ENCODE data around the gene FAM117B.
"Not testable (repeated sequence)": the region's sequence is repeated elsewhere in the genome, so short reads cannot be mapped to it uniquely, and the experiment has no call there.

The FAM117B gene

DNA sequence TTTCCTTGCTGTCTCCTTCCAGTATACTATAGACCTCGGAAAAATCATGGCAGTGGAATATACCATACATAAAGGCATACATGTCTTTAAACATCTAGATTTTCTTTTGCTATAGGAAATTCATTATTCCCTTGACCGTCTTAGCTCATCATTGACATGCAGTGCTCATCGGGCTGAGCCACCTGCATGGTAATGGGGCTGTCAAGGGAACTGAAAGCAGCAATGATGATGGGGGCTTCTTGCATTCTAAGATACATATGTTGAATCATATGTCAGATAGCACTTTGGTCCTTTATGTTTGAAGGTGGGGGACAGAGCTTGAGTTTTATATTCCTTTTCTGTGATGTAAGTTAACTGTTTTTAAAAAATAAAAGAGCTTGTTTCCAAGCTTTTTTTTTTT is 130.2 kb downstream of the FAM117B start:
- no peak for DNase-seq

GRCh38 chr2:202765436-202765835 is 130.7 kb downstream of the FAM117B start:
- DNase-seq, result no peak

DNA sequence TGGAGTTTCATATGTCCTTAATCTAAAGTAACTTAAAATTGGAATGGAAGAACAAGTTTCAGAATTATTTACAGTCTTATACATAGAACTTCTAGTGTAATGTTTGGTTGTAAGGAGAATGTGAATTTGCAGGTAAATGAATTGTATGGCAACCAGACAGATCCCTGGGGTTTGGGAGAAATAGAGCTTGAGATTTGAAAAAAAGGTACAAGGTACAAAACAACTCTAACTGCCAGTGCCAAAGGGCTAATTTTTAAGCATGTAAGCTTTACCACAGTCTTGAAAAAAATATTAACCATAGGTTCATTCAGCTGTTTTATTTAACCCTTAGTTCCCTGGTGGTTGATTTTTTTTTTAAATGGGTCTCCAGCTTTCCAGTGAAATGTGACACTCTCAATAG is 133.5 kb downstream of the FAM117B start:
- no peak for DNase-seq

DNA sequence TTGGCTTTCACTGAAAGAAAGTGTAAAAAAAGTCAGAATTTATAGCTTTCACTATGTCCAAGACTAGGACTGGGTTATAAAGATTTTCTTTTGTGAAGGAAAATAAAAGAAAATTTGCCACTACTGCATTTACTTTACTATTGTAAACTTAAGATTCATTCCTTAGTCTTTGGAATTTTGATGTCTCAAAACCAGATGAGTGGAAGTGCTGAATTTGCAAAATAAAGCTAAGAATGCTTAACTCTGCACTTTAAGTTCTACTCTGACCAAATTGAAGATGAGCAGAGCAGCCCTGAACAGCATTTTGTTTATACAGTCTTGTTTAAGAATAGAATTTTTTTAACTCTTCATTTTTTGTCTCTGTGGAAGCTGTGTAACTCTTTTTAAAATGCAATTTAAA is 134.4 kb downstream of the FAM117B start:
- DNase-seq, result no peak

- no peak for DNase-seq
These were observed 136.6 kb downstream of the FAM117B start for GRCh38 chr2:202771336-202771735.

- no peak for DNase-seq
These were observed 137.1 kb downstream of the FAM117B start for GRCh38 chr2:202771741-202772460.

DNA sequence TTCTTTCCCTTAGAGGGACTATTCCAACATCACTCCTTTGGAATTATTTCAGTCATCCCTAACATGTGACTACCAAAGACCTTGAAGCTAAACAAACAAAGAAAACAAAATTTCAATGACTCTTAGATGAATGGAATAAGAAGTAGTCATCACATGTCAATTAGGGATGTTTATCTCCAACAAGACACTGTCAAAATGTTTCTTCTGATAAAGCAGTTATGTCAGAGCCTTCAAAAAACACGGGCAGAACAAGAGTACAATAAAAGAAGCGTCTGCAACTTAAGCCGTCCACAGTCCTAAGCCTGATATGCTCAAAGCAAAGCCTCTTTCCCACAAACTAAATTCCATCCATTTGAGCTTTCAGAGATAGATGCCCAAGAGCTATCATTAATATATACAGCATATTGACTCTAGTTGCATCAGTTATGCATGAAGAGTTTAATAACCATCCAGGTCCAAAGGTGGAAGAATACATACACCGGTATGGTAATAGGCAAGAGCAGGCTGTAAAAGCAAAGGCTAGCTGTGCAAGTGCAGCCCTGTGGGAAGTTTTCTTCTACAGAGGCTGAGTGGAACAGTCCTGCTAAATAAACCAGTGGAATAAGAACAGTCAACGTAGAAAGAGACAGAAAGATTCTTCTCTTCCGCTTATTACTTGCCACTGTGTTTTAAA is 138.7 kb downstream of the FAM117B start:
- DNase-seq, result no peak

GRCh38 chr2:202774104-202774503 is 139.3 kb downstream of the FAM117B start:
- DNase-seq, result no peak

DNA sequence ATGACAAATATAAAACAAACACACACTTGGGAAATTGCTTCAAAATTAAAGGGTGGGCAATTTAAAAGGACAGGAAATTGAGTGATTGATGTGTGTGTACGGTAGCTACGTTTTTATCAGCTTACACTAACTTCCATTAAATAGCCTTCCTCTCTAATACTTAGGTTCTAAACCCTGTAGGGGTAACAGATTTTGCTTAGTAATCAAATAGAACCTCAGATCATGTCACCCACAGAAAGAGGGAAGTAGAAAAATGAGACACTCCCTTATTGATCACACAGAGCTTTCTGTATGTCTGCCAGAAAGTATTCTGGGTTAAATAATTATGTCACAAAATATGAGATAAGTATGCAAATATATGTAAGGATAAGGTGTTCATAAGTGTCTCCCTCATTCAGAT is 143.4 kb downstream of the FAM117B start:
- no peak for DNase-seq

- no peak for DNase-seq
These were observed 145.8 kb downstream of the FAM117B start for GRCh38 chr2:202780514-202781021.

DNA sequence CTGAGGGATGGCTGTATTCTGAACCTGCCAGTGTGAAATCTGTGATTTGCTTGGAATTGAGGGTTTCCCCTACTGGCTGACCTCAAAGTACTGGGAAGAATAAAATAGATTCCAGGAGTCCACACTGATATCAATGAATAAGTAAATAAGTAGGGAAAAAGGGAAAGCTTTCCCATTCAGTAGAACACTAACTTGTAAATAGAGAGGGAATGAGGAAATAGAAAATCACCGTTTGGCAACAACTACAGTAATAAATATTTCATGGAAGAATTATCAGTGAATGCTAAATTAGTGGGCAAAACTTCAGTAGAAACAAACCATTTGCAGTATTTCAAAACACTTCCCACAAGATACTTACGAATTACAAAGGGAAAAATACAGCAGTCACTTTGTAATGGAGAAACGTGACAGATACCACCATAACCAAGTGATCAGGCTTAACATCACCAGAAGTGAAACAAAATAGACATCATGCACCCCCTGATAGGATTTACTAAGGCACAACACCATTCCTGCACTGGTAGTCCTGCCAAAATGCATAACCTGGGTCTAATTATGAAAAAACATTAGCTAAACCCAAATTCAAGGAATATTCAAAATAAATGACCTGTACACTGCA is 148.3 kb downstream of the FAM117B start:
- no peak for DNase-seq

GRCh38 chr2:202786842-202787241 is 152.1 kb downstream of the FAM117B start:
- DNase-seq, result peak; percentile 41

DNA sequence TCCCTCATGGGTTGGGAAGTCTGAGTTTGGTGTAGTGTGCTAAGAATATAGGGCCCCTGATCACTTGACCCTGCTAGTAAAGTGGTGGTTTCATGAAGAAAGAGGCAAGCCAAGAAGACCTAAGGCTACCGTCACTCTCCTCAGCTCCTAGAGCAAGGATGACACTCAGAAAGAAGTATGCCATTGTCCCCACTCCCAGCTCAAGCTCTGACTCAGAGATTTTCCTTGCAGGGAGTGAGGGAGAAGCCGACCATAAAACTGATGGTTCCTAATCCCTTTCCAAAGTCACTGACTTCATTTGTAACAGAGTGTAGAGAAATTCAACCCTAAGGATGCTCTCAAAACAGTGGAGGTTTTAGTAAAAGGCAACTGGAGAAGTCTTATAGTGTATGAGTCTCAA is 155.9 kb downstream of the FAM117B start:
- no peak for DNase-seq

DNA sequence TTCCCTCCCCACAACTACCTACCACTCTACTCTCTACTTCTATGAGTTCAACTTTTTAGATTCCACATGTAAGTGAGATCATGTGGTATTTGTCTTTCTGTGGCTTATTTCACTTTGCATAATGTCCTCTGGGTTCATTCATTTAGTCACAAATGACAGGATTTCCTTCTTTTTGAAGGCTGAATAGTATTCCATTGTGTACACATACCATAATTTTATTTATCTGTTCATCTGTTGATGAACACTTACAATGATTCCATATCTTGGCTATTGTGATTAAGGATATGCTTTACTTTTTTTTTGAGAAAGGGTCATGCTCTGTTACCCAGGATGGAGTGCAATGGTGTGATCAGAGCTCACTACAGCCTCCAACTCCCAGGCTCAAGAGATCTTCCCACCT is 163.2 kb downstream of the FAM117B start:
- DNase-seq, result no peak

- DNase-seq, result peak; percentile 36
These were observed 171.1 kb downstream of the FAM117B start for GRCh38 chr2:202805911-202806310.

GRCh38 chr2:202807431-202808138 is 172.8 kb downstream of the FAM117B start:
- DNase-seq, result not testable (repeated sequence)

DNA sequence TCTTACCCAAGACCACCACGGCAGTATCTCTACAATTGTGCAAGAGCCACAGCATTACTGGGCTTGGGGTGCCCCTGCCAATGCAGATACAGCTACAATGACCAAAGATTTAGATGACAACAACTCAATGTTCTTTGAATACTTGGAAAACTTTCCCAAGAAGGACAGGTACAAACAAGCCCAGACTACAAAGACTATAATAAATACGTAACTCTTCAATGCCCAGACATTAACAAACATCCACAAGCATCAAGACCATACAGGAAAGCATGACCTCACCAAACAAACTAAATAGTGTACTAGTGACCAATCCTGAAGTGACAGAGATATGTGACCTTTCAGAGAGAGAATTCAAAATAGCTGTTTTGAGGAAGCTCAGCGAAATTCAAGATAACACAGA is 174.0 kb downstream of the FAM117B start:
- no peak for DNase-seq

GRCh38 chr2:202813387-202813786 is 178.6 kb downstream of the FAM117B start:
- no peak for DNase-seq

DNA sequence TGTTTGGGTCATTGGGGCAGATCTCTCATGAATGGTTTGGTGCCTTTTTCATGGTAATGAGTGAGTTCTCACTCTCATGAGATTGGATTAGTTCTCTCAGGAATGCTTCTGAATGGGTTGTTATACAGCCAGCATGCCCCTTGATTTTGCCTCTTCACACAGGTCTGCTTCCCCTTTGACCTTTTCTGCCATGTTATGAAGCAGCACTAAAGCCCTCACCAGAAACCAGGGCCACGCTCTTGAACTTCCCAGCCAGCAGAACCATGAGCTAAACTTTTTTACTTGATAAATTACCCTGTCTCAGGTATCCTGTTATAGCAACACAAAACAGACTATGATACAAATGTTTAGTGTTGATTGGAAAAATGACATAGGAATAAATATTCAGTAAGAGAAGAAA is 179.5 kb downstream of the FAM117B start:
- no peak for DNase-seq

DNA sequence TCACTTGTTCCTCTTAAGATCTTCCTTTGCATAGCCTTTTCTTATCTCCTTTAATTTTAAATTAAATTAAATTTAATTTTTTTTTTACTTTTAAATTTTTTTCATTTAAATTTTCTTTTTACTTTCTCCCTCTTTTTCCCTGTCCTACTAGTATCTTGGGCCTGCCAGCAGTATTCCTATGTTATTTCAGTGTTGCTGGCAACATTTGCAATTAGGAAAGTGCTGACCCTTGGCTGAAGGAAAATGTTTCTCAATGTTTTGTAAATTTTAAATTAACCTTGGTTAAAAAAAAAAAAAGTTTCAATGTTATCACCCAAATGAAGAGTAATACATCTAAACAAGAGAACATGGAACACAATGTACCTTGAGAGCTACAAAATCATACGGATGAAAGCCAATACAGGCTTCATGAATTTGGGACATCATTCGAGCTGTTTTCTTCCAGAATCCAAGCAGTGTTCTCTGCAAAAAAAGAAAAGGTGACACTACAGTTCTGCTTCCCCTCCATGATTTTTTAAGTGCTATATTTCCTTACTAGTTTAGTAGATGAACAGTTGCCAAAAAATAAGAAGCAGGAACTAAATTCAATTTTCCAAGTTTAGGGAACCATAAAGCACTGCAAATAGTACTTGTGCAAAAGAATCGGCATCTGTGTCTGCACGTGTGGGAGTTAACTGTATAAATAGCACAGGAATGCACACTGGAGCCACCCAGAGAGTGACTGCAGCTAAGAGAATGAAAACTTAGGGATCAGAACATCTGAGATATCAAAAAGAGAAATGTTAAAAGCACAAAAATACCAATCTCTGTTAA is 181.0 kb downstream of the FAM117B start:
- DNase-seq, result no peak

- no peak for DNase-seq
These were observed 183.0 kb downstream of the FAM117B start for GRCh38 chr2:202817771-202818170.

DNA sequence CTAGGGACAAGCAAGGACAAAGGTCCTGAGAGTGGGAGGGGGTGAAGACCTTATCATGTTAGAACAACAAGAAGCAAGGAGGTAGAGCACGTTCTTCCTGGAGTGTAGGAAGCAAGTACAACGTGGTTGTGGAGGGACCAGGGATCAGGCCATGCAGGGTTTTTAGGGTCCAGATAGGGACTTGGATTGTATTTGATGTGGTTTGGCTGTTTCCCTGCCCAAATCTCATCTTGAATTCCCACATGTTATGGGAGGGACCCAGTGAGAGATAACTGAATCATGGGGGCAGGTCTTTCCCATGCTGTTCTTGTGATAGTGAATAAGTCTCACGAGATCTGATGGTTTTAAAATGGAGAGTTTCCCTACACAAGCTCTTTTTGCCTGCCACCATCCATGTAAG is 183.6 kb downstream of the FAM117B start:
- no peak for DNase-seq
